Measurements from ENCODE around the gene AGAP1. TPM values are rescaled to one million over a fixed set of nuclear protein-coding genes. Genes with fewer than 3 reads are reported as not detected.

AGAP1 gene
- total and polyA plus RNA-seq, 4 donors = 2.0 to 8.5 (median 5.4) TPM

- no peak for DNase-seq (ENCODE audit: low spot score)
- Histone ChIP-seq H3K9me3 (ENCODE audit: control insufficient read depth in 4 of 4, low read length in 3 of 4) (no peaks in the 10 kb centered on the region), H3K9ac (ENCODE audit: low read depth in 1 of 2, low read length in 2 of 2) (no peak overlapping the region), H3K27me3 (ENCODE audit: control insufficient read depth in 4 of 4, insufficient read depth in 4 of 4, low read length in 3 of 4) (no peaks in the 10 kb centered on the region), H3K4me3 (ENCODE audit: low read depth in 1 of 3, low read length in 3 of 3) (no peak overlapping the region), H3K4me1 (ENCODE audit: control insufficient read depth in 4 of 4, insufficient read depth in 4 of 4, low read length in 3 of 4) (no peaks in the 10 kb centered on the region), H3K36me3 (ENCODE audit: control insufficient read depth in 4 of 4, insufficient read depth in 3 of 4, low read depth in 1 of 4, low read length in 3 of 4) (no peaks in the 10 kb centered on the region), H3K27ac (ENCODE audit: low read depth in 1 of 2, low read length in 2 of 2) (no peak overlapping the region)
- TF ChIP-seq TAF1 (conservative IDR thresholded peaks at IDR 0.05) = no peak
- TF ChIP-seq HNF4A (conservative IDR thresholded peaks at IDR 0.05) = no peak
- TF ChIP-seq NR2F2 (IDR thresholded peaks at IDR 0.05) = no peak
- no peak for TF ChIP-seq YY1 (IDR thresholded peaks at IDR 0.05)
- no peak for TF ChIP-seq FOXA2 (IDR thresholded peaks at IDR 0.05)
- TF ChIP-seq SP1 (IDR thresholded peaks at IDR 0.05) = no peak
- TF ChIP-seq GABPA (IDR thresholded peaks at IDR 0.05 in 1 of 2, conservative IDR thresholded peaks at IDR 0.05 in 1 of 2) = no peak
- TF ChIP-seq EGR1 (IDR thresholded peaks at IDR 0.05; ENCODE audit: low read depth in 2 of 2) = no peak
- WGBS = 85% methylated on average over 15 of the region's 15 CpGs
Observed at GRCh38 chr2:235877275-235877802, 383.5 kb downstream of the AGAP1 start.

- TF ChIP-seq HNF4A (conservative IDR thresholded peaks at IDR 0.05) = no peak
- TF ChIP-seq GABPA (IDR thresholded peaks at IDR 0.05 in 1 of 2, conservative IDR thresholded peaks at IDR 0.05 in 1 of 2) = no peak
- TF ChIP-seq HNF4G (IDR thresholded peaks at IDR 0.05) = no peak
- no peak for TF ChIP-seq ZBTB33 (IDR thresholded peaks at IDR 0.05)
- TF ChIP-seq CTCF (IDR thresholded peaks at IDR 0.05; ENCODE audit: low read depth, low read length, missing input control) = no peak
- TF ChIP-seq EGR1 (IDR thresholded peaks at IDR 0.05; ENCODE audit: low read depth in 2 of 2) = no peak
- TF ChIP-seq FOXA1 (IDR thresholded peaks at IDR 0.05) = no peak
- TF ChIP-seq JUND (IDR thresholded peaks at IDR 0.05) = no peak
- no peak for TF ChIP-seq MAX (IDR thresholded peaks at IDR 0.05)
- no peak for TF ChIP-seq REST (IDR thresholded peaks at IDR 0.05)
- no peak for TF ChIP-seq FOXA2 (IDR thresholded peaks at IDR 0.05)
- TF ChIP-seq RAD21 (IDR thresholded peaks at IDR 0.05) = no peak
- no peak for TF ChIP-seq RXRA (IDR thresholded peaks at IDR 0.05)
- no peak for TF ChIP-seq TAF1 (conservative IDR thresholded peaks at IDR 0.05)
- TF ChIP-seq NR2F2 (IDR thresholded peaks at IDR 0.05) = no peak
- no peak for TF ChIP-seq ATF3 (IDR thresholded peaks at IDR 0.05)
- no peak for TF ChIP-seq YY1 (IDR thresholded peaks at IDR 0.05)
- no peak for TF ChIP-seq SP1 (IDR thresholded peaks at IDR 0.05)
- no peak overlapping the region for H3K27ac ChIP-seq (ENCODE audit: low read depth in 1 of 2, low read length in 2 of 2)
- H3K4me1 ChIP-seq (ENCODE audit: control insufficient read depth in 4 of 4, insufficient read depth in 4 of 4, low read length in 3 of 4) = no peaks in the 10 kb centered on the region
- DNase-seq (ENCODE audit: low spot score) = no peak
- no peaks in the 10 kb centered on the region for H3K36me3 ChIP-seq (ENCODE audit: control insufficient read depth in 4 of 4, insufficient read depth in 3 of 4, low read depth in 1 of 4, low read length in 3 of 4)
- no peaks in the 10 kb centered on the region for H3K27me3 ChIP-seq (ENCODE audit: control insufficient read depth in 4 of 4, insufficient read depth in 4 of 4, low read length in 3 of 4)
- H3K9ac ChIP-seq (ENCODE audit: low read depth in 1 of 2, low read length in 2 of 2) = no peak overlapping the region
- WGBS = 97% methylated on average over 7 of the region's 7 CpGs
- no peak overlapping the region for H3K4me3 ChIP-seq (ENCODE audit: low read depth in 1 of 3, low read length in 3 of 3)
- H3K9me3 ChIP-seq (ENCODE audit: control insufficient read depth in 4 of 4, low read length in 3 of 4) = no peaks in the 10 kb centered on the region
Observed at GRCh38 chr2:235879116-235879515, 385.3 kb downstream of the AGAP1 start.

Measured in liver (tissue), 9 donors.